HG02981 (cell line): ENCODE measurements around the gene SMPD2.

Experiments used
- ATAC-seq: cut with Tn5 transposase; IDR thresholded peaks from one replicate; pipeline ENCODE4 v1.9.1; 2021; ENCODE audit warnings: mild to moderate bottlenecking, moderate library complexity; ENCODE audit not compliant: unreplicated experiment

The SMPD2 gene

DNA sequence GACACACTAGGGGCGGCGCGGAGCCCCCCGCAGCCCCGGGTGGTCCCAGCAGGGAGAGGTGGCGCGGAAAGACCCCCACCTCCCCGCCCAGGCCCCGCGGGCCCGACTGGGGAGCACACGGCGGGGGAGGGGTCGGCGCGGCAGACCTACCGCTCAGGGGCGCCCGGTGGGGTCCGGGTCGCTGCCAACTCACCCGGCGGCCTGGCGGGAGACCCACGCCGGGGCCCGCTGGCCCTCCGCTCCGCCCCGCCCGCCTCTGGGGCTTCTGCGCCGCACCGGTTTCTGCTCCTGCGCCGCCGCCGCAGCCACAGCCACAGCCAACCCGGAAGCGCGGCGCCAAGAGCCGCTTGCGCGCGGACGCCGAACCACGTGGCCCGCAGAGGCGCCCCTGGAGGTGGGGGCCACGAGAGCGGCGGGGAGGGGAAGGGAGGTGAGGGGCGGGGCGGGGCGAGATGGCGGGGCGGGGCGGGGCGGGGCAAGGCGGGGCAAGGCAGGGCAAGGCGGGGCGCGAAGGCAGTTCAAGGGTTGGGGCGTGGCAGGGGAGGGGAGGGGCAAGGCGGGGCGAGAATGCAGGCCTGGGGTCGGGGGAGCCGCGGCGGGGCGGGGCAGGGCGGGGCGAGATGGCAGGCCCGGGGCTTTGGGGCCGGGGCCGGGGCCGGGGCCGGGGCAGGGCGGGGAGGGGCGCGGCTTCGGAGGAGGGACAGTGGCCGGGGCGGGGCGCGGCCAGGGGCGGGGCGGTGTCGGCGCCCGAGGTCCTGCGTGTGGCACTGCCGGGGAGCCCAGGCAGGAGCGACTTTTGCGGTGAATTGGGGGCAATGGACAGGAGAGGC lies 42.6 kb downstream of the SMPD2 start, which contains the start of gene ZBTB24:
Gene ZBTB24 (minus strand): TSS at position 315 of the 830 bp plus-strand sequence. CDS start 1,193 bp downstream, outside the sequence.
- peak; percentile 89 for ATAC-seq

DNA sequence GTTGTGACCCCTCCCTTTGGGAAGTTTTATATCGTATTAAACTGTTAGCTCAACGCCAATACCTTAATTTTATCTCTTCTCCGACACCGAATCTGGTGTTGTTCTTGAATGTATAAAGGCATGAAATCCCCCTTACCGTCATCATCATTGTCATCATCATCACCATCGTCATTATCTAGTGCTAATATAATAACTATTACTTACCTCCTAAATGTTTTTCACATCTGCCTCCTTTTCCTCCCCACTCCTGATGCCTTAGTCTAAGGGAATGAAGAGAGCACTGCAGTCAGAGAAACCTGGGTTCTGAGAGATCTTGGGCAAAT lies 43.2 kb downstream of the SMPD2 start:
- peak; percentile 2 for ATAC-seq

DNA sequence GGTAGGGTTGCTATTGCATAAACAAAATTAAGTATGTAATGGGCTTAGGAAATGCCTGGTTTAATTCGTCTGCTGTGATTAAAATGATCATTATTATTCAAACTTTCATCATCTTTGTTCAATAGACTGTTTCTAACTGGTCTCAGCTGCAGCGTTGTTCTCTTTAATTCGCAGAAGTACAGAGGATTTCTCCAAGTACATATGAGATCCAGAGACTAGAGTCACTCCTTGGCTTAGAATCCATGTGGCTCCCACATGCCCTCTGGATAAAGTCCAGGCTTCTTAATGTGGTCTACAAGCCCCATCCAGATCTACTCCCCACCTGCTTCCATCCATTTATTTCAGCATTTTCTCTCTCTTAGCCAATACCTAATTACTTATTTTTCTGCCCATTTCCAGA lies 43.6 kb downstream of the SMPD2 start:
- ATAC-seq: no peak

DNA sequence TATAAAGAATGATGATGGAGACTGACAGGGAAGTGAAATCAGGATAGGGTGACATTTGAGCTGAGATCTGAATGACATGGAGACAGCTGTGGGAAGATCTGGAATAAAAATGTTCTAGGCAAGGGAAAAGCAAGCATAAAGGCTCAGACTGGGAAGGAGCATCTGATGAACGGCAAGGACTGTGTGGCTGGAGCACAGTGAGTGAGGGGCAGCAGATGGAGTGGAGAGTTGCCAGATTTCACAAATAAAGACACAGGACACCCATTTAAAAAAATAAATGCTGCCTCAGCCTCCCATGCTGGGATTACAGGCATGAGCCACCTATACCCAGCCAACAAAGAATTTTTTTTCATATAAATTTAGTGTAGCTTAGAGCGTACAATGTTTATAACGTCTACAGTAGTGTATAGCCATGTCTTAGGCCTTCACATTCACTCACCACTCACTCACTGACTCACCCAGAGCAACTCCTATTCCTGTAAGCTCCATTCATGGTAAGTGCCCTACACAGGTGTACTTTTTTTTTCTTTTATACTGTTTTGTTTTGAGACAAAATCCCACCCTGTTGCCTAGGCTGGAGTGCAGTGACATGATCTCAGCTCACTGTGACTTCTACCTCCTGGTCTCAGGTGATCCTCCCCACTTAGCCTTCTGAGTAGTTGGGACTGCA lies 44.9 kb downstream of the SMPD2 start:
- ATAC-seq: no peak

DNA sequence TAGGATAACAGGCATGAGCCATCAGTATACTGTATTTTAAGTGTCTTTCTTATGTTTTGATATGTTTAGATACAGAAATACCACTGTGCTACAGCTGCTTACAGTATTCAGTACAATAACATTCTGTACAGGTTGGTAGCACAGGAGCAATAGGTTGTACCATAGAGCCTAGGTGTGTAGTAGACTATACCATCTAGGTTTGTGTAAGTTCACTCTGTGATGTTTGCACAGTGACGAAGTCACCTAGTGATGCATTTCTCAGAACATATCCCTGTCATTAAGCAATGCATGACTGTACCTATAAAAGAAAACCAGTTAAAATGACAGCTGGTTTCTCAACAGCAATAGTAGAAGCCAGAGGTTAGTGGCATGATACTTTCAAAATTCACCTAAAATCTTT lies 45.5 kb downstream of the SMPD2 start:
- no peak for ATAC-seq

DNA sequence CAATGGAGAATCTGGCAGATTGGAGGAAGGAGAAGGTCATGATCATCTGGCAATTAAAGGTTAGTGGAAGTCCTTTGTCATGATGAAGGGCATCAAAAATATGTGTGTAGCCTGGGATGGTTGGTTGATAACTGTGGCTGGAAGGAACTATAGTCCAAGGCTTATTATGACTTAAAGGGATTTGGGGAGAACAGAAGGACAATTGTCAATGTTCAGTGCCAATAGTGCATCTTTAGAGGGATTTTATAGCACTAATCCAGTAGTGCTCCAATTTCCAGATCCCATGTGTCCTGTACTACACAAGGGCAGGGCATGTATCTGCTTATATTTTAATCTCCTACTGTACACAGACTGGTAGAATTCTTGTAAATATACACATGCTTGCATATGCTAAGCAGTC lies 47.5 kb downstream of the SMPD2 start:
- ATAC-seq: no peak

DNA sequence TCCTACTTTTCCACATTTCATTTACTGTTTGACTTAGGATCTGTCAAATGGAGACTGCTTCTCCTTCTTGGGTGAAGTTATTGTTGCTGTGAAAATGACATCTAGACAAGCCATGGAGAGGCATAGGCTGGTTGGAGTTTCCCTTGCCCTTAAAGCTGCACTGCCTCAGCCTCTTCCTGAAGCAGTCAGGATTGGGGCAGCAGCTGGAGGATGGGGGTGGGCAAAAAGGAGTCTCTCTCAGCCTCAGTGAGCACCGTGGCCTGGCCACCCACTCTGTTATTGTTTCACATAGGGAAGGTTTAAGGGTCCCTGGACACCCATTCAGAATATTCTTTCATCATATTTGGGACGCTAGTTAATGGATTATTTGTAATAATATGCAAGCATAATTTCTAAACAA lies 50.2 kb downstream of the SMPD2 start:
- no peak for ATAC-seq

DNA sequence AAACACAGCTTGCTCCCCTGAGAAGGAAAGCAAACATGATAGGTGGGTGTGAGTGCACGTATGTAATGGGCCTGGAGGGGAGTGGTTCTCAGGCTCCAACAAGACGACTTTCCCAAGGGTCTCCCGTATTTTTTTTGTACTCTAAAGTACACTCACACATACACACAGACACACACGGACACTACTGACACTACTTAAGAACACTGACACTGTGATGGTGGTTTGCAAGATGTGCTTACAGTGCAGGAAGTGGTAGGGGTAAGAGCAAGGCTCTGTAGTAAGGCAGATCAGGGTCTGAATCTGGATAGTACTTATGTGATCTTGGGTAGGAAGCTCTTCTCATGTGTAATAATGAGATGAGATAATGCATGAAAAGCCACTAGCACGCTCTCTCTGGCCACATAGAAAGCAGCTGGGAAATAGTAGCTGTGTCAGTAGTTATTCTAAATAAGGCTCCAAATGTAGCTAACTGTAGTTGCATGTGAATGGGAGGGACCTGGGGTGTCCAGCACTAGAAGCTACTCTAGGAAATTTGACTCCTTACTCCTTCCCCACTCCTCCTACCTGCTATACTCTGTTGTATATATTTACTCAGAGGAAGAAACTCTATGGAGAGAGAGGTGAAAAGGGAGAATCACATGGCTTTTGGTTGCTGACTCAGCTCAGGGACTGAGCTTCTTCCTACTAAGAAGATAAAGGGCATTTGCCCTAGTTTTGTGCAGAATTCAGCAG lies 50.8 kb downstream of the SMPD2 start:
- no peak for ATAC-seq
